SK-N-SH (cell line): ENCODE data around the gene FNTB. TPM values are rescaled to one million over a fixed set of nuclear protein-coding genes. Genes with fewer than 3 reads are reported as not detected.
A peak's percentile ranks its signal among the peaks of the same experiment; 100 is the strongest.

Experiments used
- CTCF ChIA-PET: fragments of 300-600, 350-600 bp; formaldehyde crosslinking; extraction: SDS; loops from one replicate; lab custom pipeline; 2021; lab: Yijun Ruan, JAX
- POLR2A ChIA-PET: fragments of 350-600 bp; sonication (Branson Sonifier 250); formaldehyde crosslinking; extraction: SDS; loops from one replicate; lab custom pipeline; 2020; ENCODE audit warnings: antibody characterized with exemption, inconsistent platforms; lab: Yijun Ruan, JAX
- DNase-seq: peaks from one replicate; pipeline ENCODE4 v3.0.0; 2012
- H2AFZ ChIP-seq: fragments of 200-600 bp; sonication (generic); 2 replicates; pipeline ENCODE4 v1.8.1; 2016; ENCODE audit warnings: antibody characterized with exemption, mild to moderate bottlenecking, low read depth
- H3F3A ChIP-seq: fragments of 200-600 bp; sonication (generic); replicated peaks from 2 replicates; pipeline ENCODE3; 2016; ENCODE audit warnings: antibody characterized with exemption, mild to moderate bottlenecking; ENCODE audit not compliant: insufficient read depth
- H3K27ac ChIP-seq, 2 experiments: fragments of 200-500 bp in 1 of 2; fragments of 200-600 bp in 1 of 2; sonication (Bioruptor generic) in 1 of 2; sonication (generic), shearing (Covaris generic) in 1 of 2; 2 replicates each; pipeline versions ENCODE4 v1.5.1 to v1.6.1; 2014 to 2016; ENCODE audit warnings: low read depth in 2 of 2, inconsistent platforms in 1 of 2, low read length in 1 of 2, mild to moderate bottlenecking in 1 of 2, mixed read lengths in 1 of 2
- H3K27me3 ChIP-seq: fragments of 200-600 bp; sonication (generic), shearing (Covaris generic); 2 replicates; pipeline ENCODE4 v1.6.1; 2016; ENCODE audit warnings: mixed run types; ENCODE audit not compliant: insufficient read depth
- H3K36me3 ChIP-seq, 2 experiments: fragments of 200-500 bp in 1 of 2; fragments of 200-600 bp in 1 of 2; sonication (Bioruptor generic) in 1 of 2; sonication (generic) in 1 of 2; replicated peaks in 1 of 2; 2 replicates each; pipeline versions ENCODE3 to v1.5.1; 2014 to 2016; ENCODE audit warnings: low read length in 1 of 2, mild to moderate bottlenecking in 1 of 2; ENCODE audit not compliant: insufficient read depth in 2 of 2, control insufficient read depth in 1 of 2
- H3K4me1 ChIP-seq, 2 experiments: fragments of 200-500 bp in 1 of 2; fragments of 200-600 bp in 1 of 2; sonication (Bioruptor generic) in 1 of 2; sonication (generic), shearing (Covaris generic) in 1 of 2; 2 replicates each; pipeline versions ENCODE4 v1.5.1 to v1.6.1; 2014 to 2016; ENCODE audit warnings: low read depth in 1 of 2, low read length in 1 of 2, mixed run types in 1 of 2; ENCODE audit not compliant: insufficient read depth in 2 of 2, control insufficient read depth in 1 of 2
- H3K4me2 ChIP-seq: fragments of 200-600 bp; sonication (generic), shearing (Covaris generic); 2 replicates; pipeline ENCODE4 v1.6.1; 2017; ENCODE audit warnings: mixed run types
- H3K4me3 ChIP-seq, 2 experiments: fragments of 200-500 bp in 1 of 2; fragments of 200-600 bp in 1 of 2; sonication (Bioruptor generic) in 1 of 2; sonication (generic), shearing (Covaris generic) in 1 of 2; 2 replicates each; pipeline versions ENCODE4 v1.5.1 to v1.8.1; 2014 to 2016; ENCODE audit warnings: low read depth in 2 of 2, inconsistent platforms in 1 of 2, low read length in 1 of 2, mild to moderate bottlenecking in 1 of 2, mixed read lengths in 1 of 2, moderate library complexity in 1 of 2
- H3K79me2 ChIP-seq: fragments of 200-600 bp; sonication (generic); 2 replicates; pipeline ENCODE4 v1.8.1; 2017; ENCODE audit warnings: mild to moderate bottlenecking; ENCODE audit not compliant: insufficient read depth
- H3K9ac ChIP-seq: fragments of 200-600 bp; sonication (generic); 2 replicates; pipeline ENCODE4 v1.6.1; 2017; ENCODE audit warnings: mixed run types
- H3K9me2 ChIP-seq: fragments of 200-600 bp; sonication (generic); 2 replicates; pipeline ENCODE4 v1.6.1; 2017; ENCODE audit warnings: mixed run types
- H3K9me3 ChIP-seq: fragments of 200-600 bp; sonication (generic); 2 replicates; pipeline ENCODE4 v1.6.1; 2017; ENCODE audit warnings: mixed run types, mild to moderate bottlenecking, moderate library complexity
- H4K20me1 ChIP-seq: fragments of 200-600 bp; sonication (generic); 2 replicates; pipeline ENCODE4 v1.6.1; 2017; ENCODE audit warnings: mild to moderate bottlenecking, mixed run types; ENCODE audit not compliant: insufficient read depth
- CHD2 ChIP-seq: fragments of 150-350 bp; IDR thresholded peaks from 2 replicates; pipeline ENCODE4 v1.6.1; 2018; ENCODE audit warnings: low read length; ENCODE audit not compliant: partially characterized antibody
- CTCF ChIP-seq: fragments of 200-600 bp; sonication (generic); IDR thresholded peaks from 2 replicates; pipeline ENCODE4 v1.6.1; 2017; ENCODE audit warnings: antibody characterized with exemption, mild to moderate bottlenecking, moderate library complexity
- FOSL2 ChIP-seq: IDR thresholded peaks from 2 replicates; pipeline ENCODE4 v1.4.0; 2012; ENCODE audit warnings: low read depth, mild to moderate bottlenecking, moderate library complexity, borderline replicate concordance
- GABPA ChIP-seq: IDR thresholded peaks from 2 replicates; pipeline ENCODE4 v1.4.0; 2012; ENCODE audit warnings: low read depth, mild to moderate bottlenecking
- IRF3 ChIP-seq: fragments of 150-350 bp; IDR thresholded peaks from 2 replicates; pipeline ENCODE4 v1.6.1; 2016; ENCODE audit warnings: mild to moderate bottlenecking, low read depth, low read length
- MAX ChIP-seq: IDR thresholded peaks from 2 replicates; pipeline ENCODE4 v1.4.0; 2012; ENCODE audit warnings: low read depth
- MEF2A ChIP-seq: IDR thresholded peaks from 2 replicates; pipeline ENCODE4 v1.4.0; 2012; ENCODE audit warnings: low read depth, borderline replicate concordance
- MXI1 ChIP-seq: IDR thresholded peaks from 2 replicates; pipeline ENCODE4 v1.6.1; 2012; ENCODE audit warnings: mild to moderate bottlenecking, low read depth, low read length, improper control_type of control experiment
- NFIC ChIP-seq: IDR thresholded peaks from 2 replicates; pipeline ENCODE4 v1.4.0; 2012; ENCODE audit warnings: borderline replicate concordance
- NRF1 ChIP-seq: IDR thresholded peaks from 2 replicates; pipeline ENCODE4 v1.6.1; 2012; ENCODE audit warnings: low read depth, mild to moderate bottlenecking, low read length
- PBX3 ChIP-seq: IDR thresholded peaks from 2 replicates; pipeline ENCODE4; 2012
- RAD21 ChIP-seq: IDR thresholded peaks from 2 replicates; pipeline ENCODE4 v1.6.1; 2012; ENCODE audit warnings: mild to moderate bottlenecking, low read length
- RCOR1 ChIP-seq: fragments of 150-350 bp; IDR thresholded peaks from 2 replicates; pipeline ENCODE4 v1.6.1; 2017; ENCODE audit warnings: antibody characterized with exemption, low read length
- RFX5 ChIP-seq: IDR thresholded peaks from 2 replicates; pipeline ENCODE4 v1.6.1; 2012; ENCODE audit warnings: mild to moderate bottlenecking, improper control_type of control experiment, low read length
- RXRA ChIP-seq: IDR thresholded peaks from 2 replicates; pipeline ENCODE4 v1.4.0; 2012; ENCODE audit warnings: low read depth, mild to moderate bottlenecking, borderline replicate concordance
- SIN3A ChIP-seq: IDR thresholded peaks from 2 replicates; pipeline ENCODE4 v1.6.1; 2012; ENCODE audit warnings: low read depth, mild to moderate bottlenecking, low read length, moderate library complexity, borderline replicate concordance
- SMC3 ChIP-seq: IDR thresholded peaks from 2 replicates; pipeline ENCODE4 v1.6.1; 2012; ENCODE audit warnings: low read depth, low read length, improper control_type of control experiment
- TCF12 ChIP-seq: IDR thresholded peaks from 2 replicates; pipeline ENCODE4 v1.4.0; 2012
- TEAD4 ChIP-seq: IDR thresholded peaks from 2 replicates; pipeline ENCODE4 v1.4.0; 2012; ENCODE audit warnings: mild to moderate bottlenecking, borderline replicate concordance; ENCODE audit not compliant: insufficient read depth
- USF1 ChIP-seq: IDR thresholded peaks from 2 replicates; pipeline ENCODE4 v1.4.0; 2012; ENCODE audit warnings: low read depth, borderline replicate concordance
- YY1 ChIP-seq: IDR thresholded peaks from 2 replicates; pipeline ENCODE4 v1.4.0; 2012; ENCODE audit warnings: low read depth, mild to moderate bottlenecking
- WGBS: methylation state at CpG from one replicate; pipeline ENCODE4 v1.1.6; 2017; ENCODE audit warnings: low lambda C conversion rate; 5-methylcytosine and 5-hydroxymethylcytosine counted together
- polyA plus RNA-seq, 3 experiments: library from polyadenylated mRNA; depleted of rRNA; stranded (reverse); fragments of >200 nt; gene quantifications; 2 replicates each; pipeline ENCODE4 v1.2.3, GENCODE V29; 2012

FNTB gene
- polyA plus RNA-seq, 1 of the 3 experiments (the other 2 are of a cell fraction): 18.4 TPM

GRCh38 chr14:64970776-64971477, 15.8 kb upstream of the FNTB start:
- ChIA-PET CTCF (interaction anchor here (0.7 to 1.7 kb wide), 8 partner anchors 10 to 79 kb away, joined by 3 to 10 read pairs (median 4); partner anchors contain the start of gene FNTB), POLR2A (no interaction called here)
- TF ChIP-seq RFX5 (no peak), TCF12 (peak; percentile 30; the same call in 1 of the 2 replicates), USF1 (no peak), NFIC (no peak), RXRA (no peak), CHD2 (no peak)
- no peaks in the 10 kb centered on the region for H4K20me1 ChIP-seq
- no peak overlapping the region; the same call in 1 of the 2 replicates for H2AFZ ChIP-seq
- WGBS: 68% methylated on average over 5 of the region's 8 CpGs
- DNase-seq: no peak
- peak overlapping the region; percentile 96 for H3K4me2 ChIP-seq
- H3K36me3 ChIP-seq: peaks cover 0 to 3% of the 10 kb centered on the region in 2 experiments
- 0 out of 2 replicates have a peak overlapping the region, but pooled peaks have one; percentile 60 for H3K9ac ChIP-seq
- peaks cover 10 to 19% of the 10 kb centered on the region in 2 experiments; a peak in 3 of 4 replicates for H3K4me1 ChIP-seq
- H3K4me3 ChIP-seq: peak overlapping the region; percentile 59 to 69
- no peaks in the 10 kb centered on the region for H3K9me2 ChIP-seq
- H3K79me2 ChIP-seq: no peaks in the 10 kb centered on the region
- no peak overlapping the region for H3K27ac ChIP-seq
- no peaks in the 10 kb centered on the region for H3K27me3 ChIP-seq
- H3K9me3 ChIP-seq: no peaks in the 10 kb centered on the region
- no peaks in the 10 kb centered on the region for H3F3A ChIP-seq

- Histone ChIP-seq H3K27me3 (no peaks in the 10 kb centered on the region), H3K27ac (no peak overlapping the region), H4K20me1 (no peaks in the 10 kb centered on the region), H3K9me3 (no peaks in the 10 kb centered on the region), H3K79me2 (no peaks in the 10 kb centered on the region), H2AFZ (peak overlapping the region; percentile 70; the same call in 1 of the 2 replicates), H3K9ac (peak overlapping the region; percentile 60), H3K4me1 (peaks cover 10 to 19% of the 10 kb centered on the region in 2 experiments; a peak in 3 of 4 replicates), H3K36me3 (peaks cover 0 to 3% of the 10 kb centered on the region in 2 experiments), H3K9me2 (no peaks in the 10 kb centered on the region), H3K4me2 (peak overlapping the region; percentile 96), H3K4me3 (peak overlapping the region; percentile 59 to 69), H3F3A (no peaks in the 10 kb centered on the region)
- TF ChIP-seq MAX (no peak), MEF2A (no peak), USF1 (no peak), SMC3 (no peak), RCOR1 (no peak), CHD2 (no peak), SIN3A (no peak), PBX3 (no peak), GABPA (no peak), YY1 (no peak), FOSL2 (no peak), IRF3 (no peak), TEAD4 (no peak), NRF1 (no peak), RXRA (no peak), RAD21 (no peak), CTCF (no peak), NFIC (no peak), MXI1 (no peak)
- 14% methylated on average over 16 of the region's 31 CpGs for WGBS
- ChIA-PET POLR2A (no interaction called here), CTCF (interaction anchor here (0.7 to 1.7 kb wide), 5 partner anchors 12 to 80 kb away, joined by 3 to 7 read pairs (median 4); no protein-coding TSS in a partner anchor)
- DNase-seq: no peak
Observed at GRCh38 chr14:64971491-64971942, 15.2 kb upstream of the FNTB start.
